DOHH2 (cell line): ENCODE measurements around the gene RARB.

Source experiments
- H3F3A ChIP-seq: fragments of 200-600 bp; sonication (generic), shearing (Covaris generic); 2 replicates; pipeline ENCODE4 v1.6.0; 2016; ENCODE audit warnings: antibody characterized with exemption, mild to moderate bottlenecking; ENCODE audit not compliant: control insufficient read depth, insufficient read depth
- H3K27ac ChIP-seq: fragments of 200-600 bp; sonication (generic); 2 replicates; pipeline ENCODE4 v1.5.1; 2014; ENCODE audit warnings: low read depth, mild to moderate bottlenecking, low read length, moderate library complexity
- H3K27me3 ChIP-seq: fragments of 200-600 bp; sonication (generic); 2 replicates; pipeline ENCODE4 v1.6.1; 2014; ENCODE audit warnings: mild to moderate bottlenecking, low read length, mixed read lengths; ENCODE audit not compliant: control insufficient read depth
- H3K36me3 ChIP-seq: fragments of 200-600 bp; sonication (generic); 2 replicates; pipeline ENCODE4 v1.6.1; 2014; ENCODE audit warnings: mild to moderate bottlenecking, low read length, moderate library complexity, mixed read lengths; ENCODE audit not compliant: control insufficient read depth
- H3K4me1 ChIP-seq: fragments of 200-600 bp; sonication (generic); 2 replicates; pipeline ENCODE4 v1.6.1; 2014; ENCODE audit warnings: mild to moderate bottlenecking, low read length, mixed read lengths; ENCODE audit not compliant: control insufficient read depth
- H3K4me2 ChIP-seq: fragments of 200-600 bp; sonication (generic); 2 replicates; pipeline ENCODE4 v1.6.0; 2014; ENCODE audit warnings: mild to moderate bottlenecking, low read length, moderate library complexity
- H3K4me3 ChIP-seq: fragments of 200-600 bp; sonication (generic); 2 replicates; pipeline ENCODE4 v1.5.1; 2014; ENCODE audit warnings: mild to moderate bottlenecking, low read length, mixed read lengths
- H3K79me2 ChIP-seq: fragments of 200-600 bp; sonication (generic); 2 replicates; pipeline ENCODE4 v1.6.1; 2014; ENCODE audit warnings: mild to moderate bottlenecking, low read length, mixed read lengths; ENCODE audit not compliant: control insufficient read depth
- H3K9me2 ChIP-seq: fragments of 200-600 bp; sonication (generic); replicated peaks from 2 replicates; pipeline ENCODE4 v1.6.1; 2014; ENCODE audit warnings: mild to moderate bottlenecking, low read length, mixed read lengths; ENCODE audit not compliant: control insufficient read depth
- H3K9me3 ChIP-seq: fragments of 200-600 bp; sonication (generic); 2 replicates; pipeline ENCODE4 v1.6.1; 2014; ENCODE audit warnings: antibody characterized with exemption, low read length, mixed read lengths; ENCODE audit not compliant: control insufficient read depth, insufficient read depth
- H4K20me1 ChIP-seq: fragments of 200-600 bp; sonication (generic); 2 replicates; pipeline ENCODE4 v1.6.0; 2014; ENCODE audit warnings: low read depth, mild to moderate bottlenecking, antibody characterized with exemption, low read length, moderate library complexity; ENCODE audit not compliant: control insufficient read depth, insufficient read depth
- CTCF ChIP-seq: fragments of 200-600 bp; sonication (generic); IDR thresholded peaks from one replicate; pipeline ENCODE4 v1.5.1; 2014; ENCODE audit warnings: antibody characterized with exemption, mild to moderate bottlenecking, low read depth, low read length; ENCODE audit not compliant: poor library complexity, severe bottlenecking
- EZH2phosphoT487 ChIP-seq: fragments of 200-600 bp; sonication (generic); IDR thresholded peaks from 2 replicates; pipeline ENCODE4 v1.6.1; 2017; ENCODE audit warnings: borderline replicate concordance, mild to moderate bottlenecking, antibody characterized with exemption, low read length, moderate library complexity, mixed read lengths

RARB gene

GRCh38 chr3:25457671-25458419 lies 29.8 kb downstream of the RARB start:
- Histone ChIP-seq H4K20me1 (no peaks in the 10 kb centered on the region), H3K9me2 (no peaks in the 10 kb centered on the region), H3K4me3 (no peak overlapping the region), H3F3A (no peaks in the 10 kb centered on the region), H3K36me3 (no peaks in the 10 kb centered on the region), H3K27me3 (no peaks in the 10 kb centered on the region), H3K4me2 (no peak overlapping the region), H3K9me3 (no peaks in the 10 kb centered on the region), H3K79me2 (no peaks in the 10 kb centered on the region), H3K27ac (no peak overlapping the region), H3K4me1 (no peaks in the 10 kb centered on the region)
- TF ChIP-seq EZH2phosphoT487: no peak
- no peak for TF ChIP-seq CTCF

GRCh38 chr3:25458420-25458814 lies 30.4 kb downstream of the RARB start:
- TF ChIP-seq CTCF: no peak
- TF ChIP-seq EZH2phosphoT487: no peak
- Histone ChIP-seq H3K4me3 (no peak overlapping the region), H3K4me2 (no peak overlapping the region), H3F3A (no peaks in the 10 kb centered on the region), H3K36me3 (no peaks in the 10 kb centered on the region), H4K20me1 (no peaks in the 10 kb centered on the region), H3K27me3 (no peaks in the 10 kb centered on the region), H3K79me2 (no peaks in the 10 kb centered on the region), H3K4me1 (no peaks in the 10 kb centered on the region), H3K9me3 (no peaks in the 10 kb centered on the region), H3K27ac (no peak overlapping the region), H3K9me2 (no peaks in the 10 kb centered on the region)

- no peaks in the 10 kb centered on the region for H4K20me1 ChIP-seq
- H3F3A ChIP-seq: no peaks in the 10 kb centered on the region
- no peak overlapping the region for H3K27ac ChIP-seq
- no peak overlapping the region for H3K4me2 ChIP-seq
- H3K36me3 ChIP-seq: no peaks in the 10 kb centered on the region
- H3K4me1 ChIP-seq: no peaks in the 10 kb centered on the region
- no peaks in the 10 kb centered on the region for H3K9me3 ChIP-seq
- no peaks in the 10 kb centered on the region for H3K79me2 ChIP-seq
- no peaks in the 10 kb centered on the region for H3K27me3 ChIP-seq
- TF ChIP-seq CTCF (no peak), EZH2phosphoT487 (no peak)
- H3K4me3 ChIP-seq: no peak overlapping the region
- no peaks in the 10 kb centered on the region for H3K9me2 ChIP-seq
These were observed 32.7 kb downstream of the RARB start for GRCh38 chr3:25460751-25461150.
